Posterior vena cava (tissue), 2 donors: ENCODE data around the gene ADAM22. TPM values are rescaled to one million over a fixed set of nuclear protein-coding genes. Genes with fewer than 3 reads are reported as not detected.
A peak's percentile ranks its signal among the peaks of the same experiment; 100 is the strongest.
"Not testable (repeated sequence)": the region's sequence is repeated elsewhere in the genome, so short reads cannot be mapped to it uniquely, and the experiment has no call there.

Experiments used
- DNase-seq: peaks from one replicate; pipeline ENCODE4 v3.0.0-alpha.2; 2020; ENCODE audit warnings: low spot score
- intact Hi-C, 2 donors: fragments of 100-400 bp; cut with DNase I; formaldehyde crosslinking; loops; one replicate each; pipeline versions ENCODE4 v1.14.1 to v1.14.2; 2022 to 2023
- long read RNA-seq, 2 donors: library from polyadenylated mRNA; unstranded; transcript quantifications; one replicate each; pipeline ENCODE4 v2.0.0, GENCODE V29; 2020 to 2021
- total RNA-seq, 2 donors: library from RNA; stranded (reverse); fragmentation: NEBNext Ultra II Directional; extraction: Animal tissue kit (Norgen Biotek cat#: 25700); gene quantifications; one replicate each; pipeline ENCODE4 v1.2.1, GENCODE V29; 2021
- donor health status: DM: yes; HTN: yes; CAD: no.
- donor health status: DM: yes; HTN: yes; CAD: no.

Gene ADAM22, protein sequence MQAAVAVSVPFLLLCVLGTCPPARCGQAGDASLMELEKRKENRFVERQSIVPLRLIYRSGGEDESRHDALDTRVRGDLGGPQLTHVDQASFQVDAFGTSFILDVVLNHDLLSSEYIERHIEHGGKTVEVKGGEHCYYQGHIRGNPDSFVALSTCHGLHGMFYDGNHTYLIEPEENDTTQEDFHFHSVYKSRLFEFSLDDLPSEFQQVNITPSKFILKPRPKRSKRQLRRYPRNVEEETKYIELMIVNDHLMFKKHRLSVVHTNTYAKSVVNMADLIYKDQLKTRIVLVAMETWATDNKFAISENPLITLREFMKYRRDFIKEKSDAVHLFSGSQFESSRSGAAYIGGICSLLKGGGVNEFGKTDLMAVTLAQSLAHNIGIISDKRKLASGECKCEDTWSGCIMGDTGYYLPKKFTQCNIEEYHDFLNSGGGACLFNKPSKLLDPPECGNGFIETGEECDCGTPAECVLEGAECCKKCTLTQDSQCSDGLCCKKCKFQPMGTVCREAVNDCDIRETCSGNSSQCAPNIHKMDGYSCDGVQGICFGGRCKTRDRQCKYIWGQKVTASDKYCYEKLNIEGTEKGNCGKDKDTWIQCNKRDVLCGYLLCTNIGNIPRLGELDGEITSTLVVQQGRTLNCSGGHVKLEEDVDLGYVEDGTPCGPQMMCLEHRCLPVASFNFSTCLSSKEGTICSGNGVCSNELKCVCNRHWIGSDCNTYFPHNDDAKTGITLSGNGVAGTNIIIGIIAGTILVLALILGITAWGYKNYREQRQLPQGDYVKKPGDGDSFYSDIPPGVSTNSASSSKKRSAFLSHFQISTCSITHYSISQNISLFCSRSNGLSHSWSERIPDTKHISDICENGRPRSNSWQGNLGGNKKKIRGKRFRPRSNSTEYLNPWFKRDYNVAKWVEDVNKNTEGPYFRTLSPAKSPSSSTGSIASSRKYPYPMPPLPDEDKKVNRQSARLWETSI
- 10 to 100 TPM; 11.5 to 18.4 TPM for total RNA-seq
- long read RNA-seq, donor 1, partial matches to known transcripts: 0 of 1 reads
- long read RNA-seq, donor 1, other reads (novel, unspliced or antisense): 1 of 1 reads
- long read RNA-seq, donor 2, partial matches to known transcripts: 0 of 2 reads
- long read RNA-seq, donor 2, other reads (novel, unspliced or antisense): 2 of 2 reads

DNA sequence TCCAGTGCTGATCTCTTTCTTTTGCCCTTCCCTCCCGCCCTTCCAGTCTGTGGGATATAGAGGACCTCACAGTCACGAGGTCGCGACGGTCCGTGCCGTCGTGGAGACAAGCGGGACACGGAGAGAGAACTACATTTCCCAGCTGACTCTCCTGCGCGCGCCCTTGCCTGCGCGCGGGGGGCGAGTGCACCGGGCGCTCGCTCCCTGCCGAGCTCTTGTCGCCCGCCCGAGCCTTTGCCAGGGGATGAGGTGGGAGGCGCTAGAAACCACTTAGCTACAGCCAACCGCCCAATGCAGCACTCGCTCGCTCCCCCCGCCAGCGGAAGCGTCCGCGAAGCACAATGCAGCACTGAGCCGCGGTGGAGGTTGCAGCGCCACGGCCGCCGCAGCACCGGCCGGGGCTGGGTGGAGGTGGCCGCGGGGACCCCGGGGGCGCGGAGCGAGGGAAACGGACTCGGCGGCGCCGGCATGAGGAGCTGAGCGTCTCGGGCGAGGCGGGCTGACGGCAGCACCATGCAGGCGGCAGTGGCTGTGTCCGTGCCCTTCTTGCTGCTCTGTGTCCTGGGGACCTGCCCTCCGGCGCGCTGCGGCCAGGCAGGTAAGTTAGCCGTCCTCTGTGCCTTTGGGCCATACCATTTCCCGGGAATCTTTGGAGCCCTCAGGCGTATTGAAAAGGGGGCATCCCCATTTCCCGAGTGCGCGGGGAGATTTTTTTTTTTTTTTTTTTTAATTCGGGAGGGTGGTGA, at the start of gene ADAM22:
ADAM22 (plus strand) TSS at position 299 of the 746 bp plus-strand sequence; CDS start at position 514, 215 bp downstream.
- intact Hi-C loops: no loop called here
- DNase-seq: peak; percentile 94

DNA sequence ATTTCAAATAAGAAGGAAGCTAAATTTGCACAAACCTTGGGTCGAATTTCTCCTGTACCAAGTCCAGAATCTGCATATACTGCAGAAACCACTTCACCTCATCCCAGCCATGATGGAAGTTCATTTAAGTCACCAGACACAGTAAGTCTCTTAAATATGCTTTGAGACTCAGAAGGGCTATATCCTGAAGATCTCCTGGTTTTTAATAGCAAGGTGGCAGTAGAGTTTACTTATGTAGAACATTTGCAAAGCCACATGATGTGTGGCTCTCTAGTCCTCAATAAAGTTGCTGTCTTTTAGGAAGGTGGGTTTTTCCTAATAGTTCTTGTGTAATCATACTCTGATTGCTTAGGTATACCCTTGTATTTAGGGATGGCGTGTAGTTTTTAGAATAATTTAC, 49.0 kb upstream of the ADAM22 start:
- intact Hi-C loops: no loop called here
- no peak for DNase-seq

DNA sequence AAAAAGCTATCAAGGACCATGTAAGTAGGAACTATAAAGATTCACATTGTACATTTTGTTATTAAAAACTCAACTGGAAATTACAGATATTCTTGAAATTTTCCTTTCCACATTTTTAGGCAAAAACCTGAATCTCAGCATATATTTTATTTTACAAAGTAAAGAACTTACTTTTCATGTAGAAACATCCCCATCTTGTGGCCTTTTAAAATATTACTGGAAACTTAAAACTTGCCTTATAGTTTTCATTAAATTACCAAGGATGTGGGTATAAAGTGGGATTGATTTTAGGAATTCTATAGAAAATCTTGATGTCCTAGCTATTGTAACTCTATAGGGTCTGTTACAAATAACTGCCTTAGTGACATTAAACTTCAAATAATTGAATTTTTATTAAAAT, 47.2 kb upstream of the ADAM22 start:
- intact Hi-C loops: no loop called here
- DNase-seq: no peak

- intact Hi-C loops: no loop called here
- no peak for DNase-seq
Measured at GRCh38 chr7:87895363-87895762, 38.7 kb upstream of the ADAM22 start.

- intact Hi-C loops: no loop called here
- DNase-seq: no peak
Measured at GRCh38 chr7:87899255-87899654, 34.8 kb upstream of the ADAM22 start.

- intact Hi-C loops: not testable (repeated sequence)
Measured at GRCh38 chr7:87907136-87907906, 26.7 kb upstream of the ADAM22 start.

GRCh38 chr7:87908814-87909213, 25.2 kb upstream of the ADAM22 start:
- DNase-seq, intact Hi-C loops: not testable (repeated sequence)

More at GRCh38 chr7:87907136-87907906, 26.7 kb upstream of the ADAM22 start:
- DNase-seq: not testable (repeated sequence)

DNA sequence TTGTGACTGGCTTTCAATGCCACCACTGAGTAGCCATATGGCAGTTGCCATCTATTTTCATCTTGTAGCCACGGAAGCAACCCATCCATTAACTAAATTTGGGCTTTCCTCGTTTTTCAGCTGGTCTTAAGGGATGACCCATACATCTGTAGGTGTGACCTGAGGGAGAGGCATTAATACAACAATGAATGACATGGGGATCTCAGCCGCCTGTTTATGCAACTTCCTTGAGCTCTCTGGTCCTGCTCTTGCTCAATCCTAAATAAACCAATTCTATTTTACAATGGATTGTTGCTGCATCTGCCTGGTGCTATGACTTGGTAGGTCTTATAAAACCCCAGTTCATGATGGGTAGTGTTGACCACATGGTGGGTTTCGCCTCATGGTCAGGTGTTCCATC, 21.9 kb upstream of the ADAM22 start:
- DNase-seq: no peak

DNA sequence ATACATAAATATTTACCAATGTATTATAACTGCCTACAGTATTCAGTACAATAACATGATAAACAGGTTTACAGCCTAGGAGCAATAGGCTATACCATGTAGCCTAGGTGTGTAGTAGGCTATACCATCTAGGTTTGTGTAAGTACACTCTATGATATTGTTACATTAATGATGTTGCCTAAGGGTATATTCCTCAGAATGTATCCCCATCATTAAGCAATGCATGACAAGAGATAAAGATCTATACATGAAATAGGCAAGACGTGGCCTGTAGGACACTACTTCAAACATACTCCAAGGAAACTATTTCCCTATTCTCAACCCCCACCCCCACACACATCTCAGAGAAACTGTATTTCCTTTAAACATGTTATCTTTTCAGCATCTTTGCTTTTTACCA, 15.3 kb upstream of the ADAM22 start:
- no peak for DNase-seq
- intact Hi-C loops: no loop called here

More for the DNA sequence above, 21.9 kb upstream of the ADAM22 start:
- intact Hi-C loops: no loop called here

- no peak for DNase-seq
- intact Hi-C loops: no loop called here
Measured at GRCh38 chr7:87919875-87920274, 14.2 kb upstream of the ADAM22 start.

DNA sequence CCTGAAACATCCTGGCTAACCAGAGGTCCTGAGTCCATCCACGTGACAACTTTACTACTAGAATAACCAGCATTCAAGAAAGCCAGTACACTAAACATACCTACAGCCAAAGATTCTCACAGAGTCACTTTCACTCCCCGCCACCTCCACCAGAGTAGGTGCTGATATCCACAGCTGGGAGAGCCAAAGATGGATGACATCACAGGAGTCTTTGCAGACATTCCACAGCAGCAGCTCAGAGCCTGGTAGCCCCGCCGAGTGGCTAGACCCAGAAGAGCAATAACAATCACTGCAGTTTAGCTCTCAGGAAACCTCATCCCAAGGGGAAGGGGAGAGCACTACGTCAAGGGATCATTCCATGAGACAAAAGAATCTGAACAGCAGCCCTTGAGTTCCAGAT, 13.5 kb upstream of the ADAM22 start:
- intact Hi-C loops: no loop called here
- DNase-seq: no peak

DNA sequence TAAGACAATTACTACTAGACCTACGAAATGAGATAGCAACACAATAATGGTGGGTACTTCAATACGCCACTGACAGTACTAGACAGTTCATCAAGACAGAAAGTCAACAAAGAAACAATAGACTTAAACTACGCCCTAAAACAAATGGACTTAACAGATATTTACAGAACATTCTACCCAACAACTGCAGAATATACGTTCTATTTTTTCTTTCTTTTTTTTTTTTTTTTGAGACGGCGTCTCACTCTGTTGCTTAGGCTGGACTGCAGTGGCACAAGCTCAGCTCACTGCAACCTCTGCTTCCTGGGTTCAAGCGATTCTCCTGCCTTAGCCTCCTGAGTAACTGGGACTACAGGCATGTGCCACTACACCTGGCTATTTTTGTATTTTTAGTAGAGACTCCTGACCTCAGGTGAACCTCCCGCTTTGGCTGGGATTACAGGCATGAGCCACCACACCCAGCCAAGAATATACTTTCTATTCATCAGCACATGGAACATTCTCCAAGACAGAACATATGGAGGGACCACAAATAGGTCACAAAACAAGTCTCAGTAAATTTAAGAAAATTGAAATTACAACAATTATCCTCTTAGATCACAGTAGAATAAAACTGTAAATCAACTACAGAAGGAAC, 11.2 kb upstream of the ADAM22 start:
- intact Hi-C loops, DNase-seq: not testable (repeated sequence)

DNA sequence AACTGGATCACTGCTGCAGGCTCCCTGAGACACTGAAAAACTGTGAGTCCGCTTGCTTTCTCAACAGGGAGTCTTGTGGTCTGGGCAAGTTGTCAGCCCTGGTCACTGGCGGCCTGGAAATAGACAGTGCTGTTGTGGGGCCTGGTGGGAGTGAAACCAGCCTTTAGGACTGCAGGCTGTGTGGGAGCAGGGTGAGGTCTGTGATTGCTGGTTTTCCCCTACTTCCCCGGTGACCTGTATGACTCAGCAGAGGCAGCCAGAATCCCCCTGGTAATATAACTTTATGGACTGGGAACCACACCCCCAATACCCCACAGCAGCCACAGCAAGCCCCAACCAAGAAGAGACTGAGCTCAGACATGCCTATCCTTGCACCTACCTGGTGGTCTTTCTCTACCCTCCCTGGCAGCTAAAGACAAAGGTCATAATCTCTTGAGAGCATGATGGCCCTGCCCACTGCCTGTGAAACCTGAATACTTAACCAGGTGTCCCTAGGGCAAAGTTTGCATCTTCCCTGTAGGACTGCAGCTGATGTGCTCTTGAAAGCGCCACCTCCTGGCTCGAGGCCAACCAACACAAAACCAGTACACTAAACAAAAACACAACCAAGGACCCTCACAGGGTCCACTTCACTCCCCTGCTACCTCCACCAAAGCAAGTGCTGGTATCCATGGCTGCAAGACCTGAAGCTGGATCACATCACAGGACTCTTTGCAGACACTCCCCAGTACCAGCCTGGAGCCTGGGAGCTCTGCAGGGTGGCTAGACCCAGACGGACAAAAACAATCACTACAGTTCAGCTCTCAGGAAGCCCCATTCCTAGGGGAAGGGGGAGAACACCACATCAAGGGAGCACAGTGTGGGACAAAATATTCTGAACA, 7.2 kb upstream of the ADAM22 start:
- no peak for DNase-seq
- intact Hi-C loops: no loop called here

DNA sequence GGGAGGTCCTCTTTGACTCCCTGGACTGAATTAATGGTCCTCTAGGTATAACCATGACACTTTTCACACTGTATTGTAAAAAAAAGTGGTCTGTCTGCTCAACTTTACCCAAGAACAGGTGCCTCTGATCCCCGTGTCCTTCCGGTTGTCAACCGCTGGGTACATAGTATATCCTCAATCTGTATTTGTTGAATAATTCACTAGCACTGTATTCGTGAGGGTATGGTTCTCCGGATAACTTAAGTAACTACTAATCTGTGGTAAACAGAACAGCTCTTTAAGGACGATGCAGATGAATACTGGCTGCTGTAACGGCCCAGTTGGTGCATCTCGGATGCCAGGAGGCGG, 472 bp upstream of the ADAM22 start:
- intact Hi-C loops: no loop called here
- no peak for DNase-seq

GRCh38 chr7:87934699-87935383, 790 bp downstream of the ADAM22 start:
- intact Hi-C loops: no loop called here
- no peak for DNase-seq

- intact Hi-C loops: no loop called here
Measured at GRCh38 chr7:87935384-87935706, 1.3 kb downstream of the ADAM22 start.

DNA sequence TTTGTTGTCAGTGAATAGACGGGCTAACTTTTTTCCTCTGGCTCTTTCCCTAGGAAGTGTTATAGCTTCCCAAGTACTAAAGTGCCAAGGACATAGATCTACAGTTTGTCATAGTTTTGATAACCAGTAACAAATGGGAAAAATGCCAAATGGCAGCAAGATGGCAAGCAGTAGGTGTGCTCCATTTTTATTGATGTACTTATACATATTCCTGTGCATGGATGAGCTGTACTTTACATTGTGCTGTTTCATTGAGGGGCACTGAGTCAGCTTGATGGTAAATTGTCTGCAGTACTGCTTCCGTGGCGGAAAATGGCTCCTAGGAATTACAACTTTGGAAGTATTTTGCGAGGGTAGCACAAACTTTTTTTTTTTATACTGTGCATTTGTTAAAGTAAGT, 7.1 kb downstream of the ADAM22 start:
- no peak for DNase-seq
- intact Hi-C loops: no loop called here

More at GRCh38 chr7:87935384-87935706, 1.3 kb downstream of the ADAM22 start:
- no peak for DNase-seq
